ENCODE results near the gene TESK2. TPM values are rescaled to one million over a fixed set of nuclear protein-coding genes. Genes with fewer than 3 reads are reported as not detected.
"Not testable (repeated sequence)": the region's sequence is repeated elsewhere in the genome, so short reads cannot be mapped to it uniquely, and the experiment has no call there.

TESK2 gene
- total RNA-seq, 1 experiment from 2014 or later: 5.0 TPM

DNA sequence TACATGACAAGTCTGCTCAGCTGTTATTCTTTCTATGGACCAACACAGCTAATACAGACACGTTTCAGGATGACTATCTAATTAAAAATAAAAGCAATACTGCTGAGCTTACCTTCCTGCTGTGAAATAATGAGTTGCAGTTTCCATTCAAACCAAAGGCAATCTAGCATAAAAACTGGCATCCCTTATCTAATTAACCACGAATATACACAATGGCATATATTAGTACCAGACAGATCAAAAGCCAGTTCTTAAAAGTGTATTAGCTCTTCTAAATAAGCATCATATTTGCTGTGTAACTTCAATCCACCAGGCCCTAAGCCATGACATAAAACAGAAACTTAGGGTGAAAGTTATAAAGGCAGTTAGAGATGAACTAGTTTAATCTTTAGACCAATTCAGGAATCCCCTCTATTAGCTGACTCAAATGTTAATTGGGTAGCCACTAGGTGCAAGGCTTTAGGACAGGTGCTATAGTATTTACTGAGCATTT, 20.6 kb downstream of the TESK2 start:
- Histone ChIP-seq H3K27ac (ENCODE audit: low read depth, low read length) (no peak overlapping the region), H4K20me1 (ENCODE audit: insufficient read depth) (no peaks in the 10 kb centered on the region), H3K9me3 (ENCODE audit: control insufficient read depth in 1 of 2, insufficient read depth in 1 of 2, low read depth in 1 of 2, low read length in 2 of 2) (no peaks in the 10 kb centered on the region), H3K9me2 (ENCODE audit: insufficient read depth) (no peaks in the 10 kb centered on the region), H3K4me2 (ENCODE audit: low read length) (no peak overlapping the region), H3K27me3 (ENCODE audit: insufficient read depth, low read length) (no peaks in the 10 kb centered on the region), H3K9ac (ENCODE audit: low read length) (no peak overlapping the region), H3K79me2 (ENCODE audit: insufficient read depth, low read length) (no peaks in the 10 kb centered on the region), H3K4me3 (replicated peaks in 1 of 2; ENCODE audit: low read depth in 1 of 2, low read length in 2 of 2) (no peak overlapping the region), H3K36me3 (ENCODE audit: control insufficient read depth in 1 of 2, insufficient read depth in 2 of 2, low read length in 2 of 2) (no peaks in the 10 kb centered on the region), H2AFZ (ENCODE audit: low read depth, low read length, poor library complexity, severe bottlenecking) (no peak overlapping the region), H3K4me1 (ENCODE audit: control insufficient read depth in 1 of 2, insufficient read depth in 2 of 2, low read length in 2 of 2) (no peaks in the 10 kb centered on the region)
- RAD21 ChIA-PET (ENCODE audit: low non-redundant PET in 1 of 2, low total read pairs in 2 of 2, uncharacterized antibody in 2 of 2, unreplicated experiment in 2 of 2): no interaction called here
- CTCF ChIA-PET: no interaction called here
- ATAC-seq: no peak
- POLR2A ChIA-PET: no interaction called here
- intact Hi-C loops (cut with micrococcal nuclease): no loop called here
- DNase-seq (ENCODE audit: low read depth, low spot score): no peak
- BruUV-seq (replicated peaks): no TSS peak
- TF ChIP-seq EGR1 (IDR thresholded peaks at IDR 0.05; ENCODE audit: low read depth) (no peak), CBX3 (IDR thresholded peaks at IDR 0.05; ENCODE audit: low read depth) (no peak), ZNF274 (IDR thresholded peaks at IDR 0.05; ENCODE audit: low read depth, low read length) (no peak), ZFX (IDR thresholded peaks at IDR 0.05) (no peak), POLR2AphosphoS5 (IDR thresholded peaks at IDR 0.05; ENCODE audit: low read depth, low read length) (no peak), FOSL1 (IDR thresholded peaks at IDR 0.05; ENCODE audit: low read depth) (no peak), RAD21 (IDR thresholded peaks at IDR 0.05; ENCODE audit: low read depth) (no peak), SP1 (IDR thresholded peaks at IDR 0.05; ENCODE audit: low read depth) (no peak), POLR2A (IDR thresholded peaks at IDR 0.05; ENCODE audit: borderline replicate concordance, extremely low read depth, insufficient read depth, insufficient read length) (no peak), YY1 (IDR thresholded peaks at IDR 0.05; ENCODE audit: extremely low read depth, insufficient replicate concordance, low read depth, low read length) (no peak), TCF7L2 (IDR thresholded peaks at IDR 0.05; ENCODE audit: borderline replicate concordance, extremely low read depth, insufficient read depth, insufficient read length) (no peak), EZH2 (IDR thresholded peaks at IDR 0.05) (no peak), ELF1 (IDR thresholded peaks at IDR 0.05; ENCODE audit: borderline replicate concordance, low read depth) (no peak)
- TF ChIP-seq, protein P1, sequence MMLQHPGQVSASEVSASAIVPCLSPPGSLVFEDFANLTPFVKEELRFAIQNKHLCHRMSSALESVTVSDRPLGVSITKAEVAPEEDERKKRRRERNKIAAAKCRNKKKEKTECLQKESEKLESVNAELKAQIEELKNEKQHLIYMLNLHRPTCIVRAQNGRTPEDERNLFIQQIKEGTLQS (IDR thresholded peaks at IDR 0.05): no peak
- TF ChIP-seq, protein P2, sequence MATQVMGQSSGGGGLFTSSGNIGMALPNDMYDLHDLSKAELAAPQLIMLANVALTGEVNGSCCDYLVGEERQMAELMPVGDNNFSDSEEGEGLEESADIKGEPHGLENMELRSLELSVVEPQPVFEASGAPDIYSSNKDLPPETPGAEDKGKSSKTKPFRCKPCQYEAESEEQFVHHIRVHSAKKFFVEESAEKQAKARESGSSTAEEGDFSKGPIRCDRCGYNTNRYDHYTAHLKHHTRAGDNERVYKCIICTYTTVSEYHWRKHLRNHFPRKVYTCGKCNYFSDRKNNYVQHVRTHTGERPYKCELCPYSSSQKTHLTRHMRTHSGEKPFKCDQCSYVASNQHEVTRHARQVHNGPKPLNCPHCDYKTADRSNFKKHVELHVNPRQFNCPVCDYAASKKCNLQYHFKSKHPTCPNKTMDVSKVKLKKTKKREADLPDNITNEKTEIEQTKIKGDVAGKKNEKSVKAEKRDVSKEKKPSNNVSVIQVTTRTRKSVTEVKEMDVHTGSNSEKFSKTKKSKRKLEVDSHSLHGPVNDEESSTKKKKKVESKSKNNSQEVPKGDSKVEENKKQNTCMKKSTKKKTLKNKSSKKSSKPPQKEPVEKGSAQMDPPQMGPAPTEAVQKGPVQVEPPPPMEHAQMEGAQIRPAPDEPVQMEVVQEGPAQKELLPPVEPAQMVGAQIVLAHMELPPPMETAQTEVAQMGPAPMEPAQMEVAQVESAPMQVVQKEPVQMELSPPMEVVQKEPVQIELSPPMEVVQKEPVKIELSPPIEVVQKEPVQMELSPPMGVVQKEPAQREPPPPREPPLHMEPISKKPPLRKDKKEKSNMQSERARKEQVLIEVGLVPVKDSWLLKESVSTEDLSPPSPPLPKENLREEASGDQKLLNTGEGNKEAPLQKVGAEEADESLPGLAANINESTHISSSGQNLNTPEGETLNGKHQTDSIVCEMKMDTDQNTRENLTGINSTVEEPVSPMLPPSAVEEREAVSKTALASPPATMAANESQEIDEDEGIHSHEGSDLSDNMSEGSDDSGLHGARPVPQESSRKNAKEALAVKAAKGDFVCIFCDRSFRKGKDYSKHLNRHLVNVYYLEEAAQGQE (IDR thresholded peaks at IDR 0.05; ENCODE audit: low read depth): no peak

DNA sequence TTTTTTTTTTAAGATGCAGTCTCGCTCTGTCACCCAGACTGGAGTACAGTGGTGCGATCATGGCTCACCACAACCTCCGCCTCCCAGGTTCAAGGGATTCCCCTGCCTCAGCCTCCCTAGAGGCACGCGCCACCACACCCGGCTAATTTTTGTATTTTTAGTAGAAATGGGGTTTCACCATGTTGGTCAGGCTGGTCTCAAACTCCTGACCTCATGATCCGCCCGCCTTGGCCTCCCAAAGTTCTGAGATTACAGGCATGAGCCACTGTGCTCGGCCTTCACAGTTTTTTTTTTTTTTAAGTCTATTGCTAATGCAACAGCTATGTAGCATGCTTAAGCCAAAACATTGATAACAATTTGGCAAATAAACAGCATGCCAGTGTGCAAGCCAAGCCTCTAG, 23.6 kb downstream of the TESK2 start:
- BruUV-seq (replicated peaks); DNase-seq (ENCODE audit: low read depth, low spot score); H3K9me2 ChIP-seq (ENCODE audit: insufficient read depth); H2AFZ ChIP-seq (ENCODE audit: low read depth, low read length, poor library complexity, severe bottlenecking); H3K4me2 ChIP-seq (ENCODE audit: low read length); ATAC-seq; H3K27ac ChIP-seq (ENCODE audit: low read depth, low read length); H3K9ac ChIP-seq (ENCODE audit: low read length); H3K9me3 ChIP-seq (ENCODE audit: control insufficient read depth in 1 of 2, insufficient read depth in 1 of 2, low read depth in 1 of 2, low read length in 2 of 2); H3K27me3 ChIP-seq (ENCODE audit: insufficient read depth, low read length); CTCF ChIA-PET; H3K36me3 ChIP-seq (ENCODE audit: control insufficient read depth in 1 of 2, insufficient read depth in 2 of 2, low read length in 2 of 2); RAD21 ChIA-PET (ENCODE audit: low non-redundant PET in 1 of 2, low total read pairs in 2 of 2, uncharacterized antibody in 2 of 2, unreplicated experiment in 2 of 2); H3K4me3 ChIP-seq (replicated peaks in 1 of 2; ENCODE audit: low read depth in 1 of 2, low read length in 2 of 2); H4K20me1 ChIP-seq (ENCODE audit: insufficient read depth); POLR2A ChIA-PET; H3K4me1 ChIP-seq (ENCODE audit: control insufficient read depth in 1 of 2, insufficient read depth in 2 of 2, low read length in 2 of 2); H3K79me2 ChIP-seq (ENCODE audit: insufficient read depth, low read length): not testable (repeated sequence)
- intact Hi-C loops (cut with micrococcal nuclease): loop anchor here (5.0 kb wide), 1 partner anchor 85 kb away; no protein-coding TSS in a partner anchor
